ENCODE results near the gene CDH2. TPM values are rescaled to one million over a fixed set of nuclear protein-coding genes. Genes with fewer than 3 reads are reported as not detected.

CDH2 gene
- total and polyA plus RNA-seq, 7 experiments from 2014 or later, result 0.05 to 0.45 (median 0.19) TPM; not detected in 2

DNA sequence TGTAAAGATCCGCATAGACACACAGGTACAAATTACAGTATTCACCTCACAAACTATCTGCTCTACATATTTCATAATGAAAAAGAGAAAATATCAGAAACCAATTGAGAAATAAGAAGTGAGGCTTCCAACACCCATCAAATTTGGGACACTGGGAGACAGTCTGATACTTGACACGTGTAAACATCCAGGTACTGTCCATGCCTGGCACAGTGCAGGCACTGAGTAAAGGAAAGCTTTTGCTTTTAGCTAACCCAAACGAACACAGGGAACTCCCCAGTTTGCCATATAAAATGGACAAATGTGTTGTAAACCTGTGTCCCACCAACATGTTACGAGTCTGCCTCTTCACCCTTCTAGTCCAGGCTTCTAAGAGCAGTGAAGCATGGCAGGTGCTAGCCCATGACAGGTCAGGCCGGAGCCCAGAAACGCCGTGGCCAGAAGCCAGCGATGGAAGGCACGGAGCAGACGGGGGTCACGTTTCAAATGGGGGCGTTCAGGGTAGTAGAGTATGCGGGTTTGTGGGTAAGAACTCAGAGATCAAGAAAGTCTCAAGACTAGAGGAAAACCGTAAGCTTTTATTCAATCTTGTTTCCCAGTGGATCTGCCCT lies 27.0 kb downstream of the CDH2 start:
- no peaks in the 10 kb centered on the region for H3K36me3 ChIP-seq (ENCODE audit: control insufficient read depth in 2 of 3, insufficient read depth in 3 of 3, low read length in 3 of 3)
- Mint-ChIP-seq H3K27ac (no peak overlapping the region), H3K4me3 (no peak overlapping the region), H3K9me3 (peaks cover 0 to 20% (median 4%) of the 10 kb centered on the region in 11 donors), H3K4me1 (peaks cover 0 to 2% (median 0%) of the 10 kb centered on the region in 7 donors), H3K27me3 (no peaks in the 10 kb centered on the region), H3K36me3 (no peaks in the 10 kb centered on the region)
- no peaks in the 10 kb centered on the region for H3K27me3 ChIP-seq (ENCODE audit: control insufficient read depth in 2 of 2, insufficient read depth in 2 of 2, low read length in 2 of 2)
- ChIA-PET POLR2A (no interaction called here), CTCF (no interaction called here)
- no peaks in the 10 kb centered on the region for H3K9me3 ChIP-seq (ENCODE audit: control insufficient read depth in 2 of 3, low read length in 3 of 3)
- ATAC-seq (no peak), DNase-seq (no peak)
- H3K4me3 ChIP-seq (ENCODE audit: low read length), result no peak overlapping the region
- intact Hi-C loops (cut with micrococcal nuclease), result no loop called here
- no peak overlapping the region for H3K27ac ChIP-seq (ENCODE audit: low read depth, low read length)
- no peaks in the 10 kb centered on the region for H3K4me1 ChIP-seq (ENCODE audit: control insufficient read depth in 2 of 2, insufficient read depth in 2 of 2, low read length in 2 of 2)

DNA sequence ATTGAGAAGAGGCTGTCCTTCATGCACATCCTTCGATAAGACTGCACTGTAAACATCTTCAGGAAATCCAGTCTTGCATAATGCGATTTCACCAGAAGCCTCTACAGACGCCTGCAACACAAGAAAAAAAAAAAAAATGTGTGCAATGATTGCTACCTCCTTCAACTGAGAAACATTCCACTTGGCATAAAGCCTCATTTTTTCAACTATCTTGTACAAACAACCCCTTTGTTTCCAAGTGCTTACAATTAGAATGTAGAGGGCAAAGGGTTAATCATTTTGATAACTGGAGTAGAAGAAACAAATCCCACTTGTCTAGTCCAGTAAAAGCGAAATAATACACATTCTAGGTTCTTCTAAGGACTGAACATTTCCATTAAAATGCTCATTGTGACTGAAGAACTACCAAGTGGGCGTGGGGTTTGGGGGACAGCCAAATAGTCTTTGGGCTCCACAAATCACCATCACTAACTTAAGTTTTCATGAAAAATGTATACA lies 29.2 kb downstream of the CDH2 start:
- H3K4me1 Mint-ChIP-seq, result peaks cover 0 to 2% (median 0%) of the 10 kb centered on the region in 7 donors
- Histone ChIP-seq H3K4me3 (ENCODE audit: low read length) (no peak overlapping the region), H3K9me3 (ENCODE audit: control insufficient read depth in 2 of 3, low read length in 3 of 3) (no peaks in the 10 kb centered on the region), H3K27me3 (ENCODE audit: control insufficient read depth in 2 of 2, insufficient read depth in 2 of 2, low read length in 2 of 2) (no peaks in the 10 kb centered on the region), H3K36me3 (ENCODE audit: control insufficient read depth in 2 of 3, insufficient read depth in 3 of 3, low read length in 3 of 3) (no peaks in the 10 kb centered on the region), H3K4me1 (ENCODE audit: control insufficient read depth in 2 of 2, insufficient read depth in 2 of 2, low read length in 2 of 2) (no peaks in the 10 kb centered on the region), H3K27ac (ENCODE audit: low read depth, low read length) (no peak overlapping the region)
- no peak overlapping the region for H3K27ac Mint-ChIP-seq
- POLR2A ChIA-PET, result no interaction called here
- H3K27me3 Mint-ChIP-seq, result no peaks in the 10 kb centered on the region
- CTCF ChIA-PET, result no interaction called here
- ATAC-seq (no peak), DNase-seq (no peak)
- intact Hi-C loops (cut with micrococcal nuclease), result no loop called here
- H3K36me3 Mint-ChIP-seq, result no peaks in the 10 kb centered on the region
- peaks cover 0 to 13% (median 2%) of the 10 kb centered on the region in 11 donors for H3K9me3 Mint-ChIP-seq
- no peak overlapping the region for H3K4me3 Mint-ChIP-seq

DNA sequence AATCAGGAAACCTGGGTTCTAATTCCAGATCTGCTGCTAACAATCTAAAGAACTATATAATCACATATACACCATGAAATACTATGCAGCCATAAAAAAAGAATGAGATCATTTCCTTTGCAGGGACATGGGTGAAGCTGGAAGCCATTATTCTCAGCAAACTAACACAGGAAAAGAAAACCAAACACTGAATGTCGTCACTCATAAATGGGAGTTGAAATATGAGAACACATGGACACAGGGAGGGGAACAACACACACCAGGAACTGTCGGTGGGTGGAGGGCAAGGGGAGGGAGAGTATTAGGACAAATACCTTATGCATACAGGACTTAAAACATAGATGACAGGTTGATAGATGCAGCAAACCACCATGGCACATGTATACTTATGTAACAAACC lies 33.2 kb downstream of the CDH2 start:
- Histone ChIP-seq H3K27me3 (ENCODE audit: control insufficient read depth in 2 of 2, insufficient read depth in 2 of 2, low read length in 2 of 2) (no peaks in the 10 kb centered on the region), H3K4me3 (ENCODE audit: low read length) (no peak overlapping the region), H3K27ac (ENCODE audit: low read depth, low read length) (no peak overlapping the region), H3K36me3 (ENCODE audit: control insufficient read depth in 2 of 3, insufficient read depth in 3 of 3, low read length in 3 of 3) (no peaks in the 10 kb centered on the region), H3K9me3 (ENCODE audit: control insufficient read depth in 2 of 3, low read length in 3 of 3) (no peaks in the 10 kb centered on the region), H3K4me1 (ENCODE audit: control insufficient read depth in 2 of 2, insufficient read depth in 2 of 2, low read length in 2 of 2) (no peaks in the 10 kb centered on the region)
- peaks cover 0 to 22% (median 6%) of the 10 kb centered on the region in 11 donors for H3K9me3 Mint-ChIP-seq
- H3K4me1 Mint-ChIP-seq, result no peaks in the 10 kb centered on the region
- no peaks in the 10 kb centered on the region for H3K27me3 Mint-ChIP-seq
- ChIA-PET POLR2A (no interaction called here), CTCF (interaction anchor here (0.6 kb wide), 1 partner anchor 72 kb away, joined by 6 read pairs; no protein-coding TSS in a partner anchor)
- H3K4me3 Mint-ChIP-seq, result no peak overlapping the region
- intact Hi-C loops (cut with micrococcal nuclease), result no loop called here
- H3K27ac Mint-ChIP-seq, result no peak overlapping the region
- DNase-seq (no peak), ATAC-seq (no peak)
- no peaks in the 10 kb centered on the region for H3K36me3 Mint-ChIP-seq

DNA sequence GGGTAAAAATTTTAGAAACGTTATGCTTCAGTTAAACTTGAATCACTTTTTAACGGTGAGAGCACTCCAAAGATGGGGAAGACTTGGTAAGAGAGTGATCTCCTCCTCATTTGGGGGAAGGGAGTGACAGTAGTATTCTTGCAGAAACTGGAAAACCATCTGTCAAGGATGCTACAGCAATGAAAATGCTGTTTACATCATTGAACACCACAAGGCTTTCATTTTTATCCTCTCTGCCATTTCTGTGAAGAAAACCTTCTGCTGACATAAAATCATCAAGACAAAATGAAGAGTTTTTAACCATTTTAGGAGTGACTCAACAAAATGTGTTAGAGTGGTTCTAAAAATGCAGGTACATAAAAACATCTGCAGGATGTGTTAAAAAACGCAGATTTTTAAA lies 38.1 kb downstream of the CDH2 start:
- Mint-ChIP-seq H3K36me3 (no peaks in the 10 kb centered on the region), H3K4me3 (no peak overlapping the region), H3K27ac (no peak overlapping the region), H3K4me1 (peaks cover 0 to 3% (median 0%) of the 10 kb centered on the region in 7 donors), H3K9me3 (peaks cover 0 to 22% (median 8%) of the 10 kb centered on the region in 11 donors), H3K27me3 (no peaks in the 10 kb centered on the region)
- Histone ChIP-seq H3K4me3 (ENCODE audit: low read length) (no peak overlapping the region), H3K4me1 (ENCODE audit: control insufficient read depth in 2 of 2, insufficient read depth in 2 of 2, low read length in 2 of 2) (no peaks in the 10 kb centered on the region), H3K36me3 (ENCODE audit: control insufficient read depth in 2 of 3, insufficient read depth in 3 of 3, low read length in 3 of 3) (no peaks in the 10 kb centered on the region), H3K27me3 (ENCODE audit: control insufficient read depth in 2 of 2, insufficient read depth in 2 of 2, low read length in 2 of 2) (no peaks in the 10 kb centered on the region), H3K9me3 (ENCODE audit: control insufficient read depth in 2 of 3, low read length in 3 of 3) (no peaks in the 10 kb centered on the region), H3K27ac (ENCODE audit: low read depth, low read length) (no peak overlapping the region)
- POLR2A ChIA-PET, result no interaction called here
- intact Hi-C loops (cut with micrococcal nuclease), result no loop called here
- no peak for ATAC-seq
- CTCF ChIA-PET, result no interaction called here
- DNase-seq, result no peak

DNA sequence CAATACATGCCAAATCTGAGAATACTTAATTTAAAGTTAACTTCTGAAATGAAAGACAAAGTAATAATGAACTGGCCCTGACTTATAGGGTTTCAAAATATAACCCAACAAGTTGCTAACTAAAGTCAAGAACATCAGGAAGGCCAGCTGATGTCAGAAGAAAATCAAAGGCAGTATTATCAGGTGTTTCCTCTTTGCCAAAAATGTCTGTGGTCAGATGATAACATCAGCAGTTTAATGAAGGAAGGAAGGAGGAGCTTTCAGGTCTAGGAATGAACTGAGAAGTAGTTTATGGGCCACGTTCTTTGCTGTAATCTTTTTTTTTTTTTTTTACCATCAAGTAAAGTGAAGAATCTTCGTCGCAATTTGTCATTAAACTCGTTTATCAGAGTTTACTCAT lies 40.9 kb downstream of the CDH2 start:
- Mint-ChIP-seq H3K36me3 (no peaks in the 10 kb centered on the region), H3K4me1 (peaks cover 0 to 3% (median 0%) of the 10 kb centered on the region in 7 donors), H3K4me3 (no peak overlapping the region), H3K27me3 (no peaks in the 10 kb centered on the region), H3K27ac (no peak overlapping the region), H3K9me3 (peaks cover 2 to 24% (median 7%) of the 10 kb centered on the region in 11 donors)
- no peaks in the 10 kb centered on the region for H3K4me1 ChIP-seq (ENCODE audit: control insufficient read depth in 2 of 2, insufficient read depth in 2 of 2, low read length in 2 of 2)
- CTCF ChIA-PET, result no interaction called here
- no peak overlapping the region for H3K4me3 ChIP-seq (ENCODE audit: low read length)
- no peak for DNase-seq
- H3K36me3 ChIP-seq (ENCODE audit: control insufficient read depth in 2 of 3, insufficient read depth in 3 of 3, low read length in 3 of 3), result no peaks in the 10 kb centered on the region
- intact Hi-C loops (cut with micrococcal nuclease), result no loop called here
- H3K9me3 ChIP-seq (ENCODE audit: control insufficient read depth in 2 of 3, low read length in 3 of 3), result no peaks in the 10 kb centered on the region
- H3K27ac ChIP-seq (ENCODE audit: low read depth, low read length), result no peak overlapping the region
- H3K27me3 ChIP-seq (ENCODE audit: control insufficient read depth in 2 of 2, insufficient read depth in 2 of 2, low read length in 2 of 2), result no peaks in the 10 kb centered on the region
- POLR2A ChIA-PET, result no interaction called here
- ATAC-seq, result no peak

DNA sequence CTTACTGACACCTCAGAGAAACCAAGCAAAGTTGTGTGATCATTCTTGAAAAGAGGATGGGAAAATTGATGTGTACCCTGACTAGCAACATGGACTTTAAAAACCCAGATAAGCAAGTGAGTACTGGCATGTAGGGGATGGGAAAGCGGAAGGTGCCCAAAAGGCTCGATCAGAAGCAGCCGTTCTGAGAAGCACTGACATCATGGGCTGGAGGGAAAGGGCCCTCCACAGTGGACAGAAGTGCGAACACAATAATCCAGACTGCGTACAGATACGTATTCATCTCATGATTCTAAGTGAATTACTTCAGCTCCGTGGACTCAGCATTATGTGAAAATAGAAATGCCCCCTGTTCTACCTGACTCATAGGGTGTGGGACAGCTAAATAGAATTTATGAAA lies 42.2 kb downstream of the CDH2 start:
- peaks cover 0 to 22% (median 7%) of the 10 kb centered on the region in 11 donors for H3K9me3 Mint-ChIP-seq
- no peaks in the 10 kb centered on the region for H3K36me3 Mint-ChIP-seq
- ATAC-seq (no peak), DNase-seq (no peak)
- no peak overlapping the region for H3K4me3 Mint-ChIP-seq
- no peaks in the 10 kb centered on the region for H3K36me3 ChIP-seq (ENCODE audit: control insufficient read depth in 2 of 3, insufficient read depth in 3 of 3, low read length in 3 of 3)
- no peaks in the 10 kb centered on the region for H3K9me3 ChIP-seq (ENCODE audit: control insufficient read depth in 2 of 3, low read length in 3 of 3)
- ChIA-PET CTCF (interaction anchor here (0.7 kb wide), 1 partner anchor 707 kb away, joined by 3 read pairs; no protein-coding TSS in a partner anchor), POLR2A (no interaction called here)
- H3K4me3 ChIP-seq (ENCODE audit: low read length), result no peak overlapping the region
- no peak overlapping the region for H3K27ac ChIP-seq (ENCODE audit: low read depth, low read length)
- H3K27ac Mint-ChIP-seq, result no peak overlapping the region
- no peaks in the 10 kb centered on the region for H3K27me3 ChIP-seq (ENCODE audit: control insufficient read depth in 2 of 2, insufficient read depth in 2 of 2, low read length in 2 of 2)
- intact Hi-C loops (cut with micrococcal nuclease), result no loop called here
- peaks cover 0 to 5% (median 0%) of the 10 kb centered on the region in 7 donors for H3K4me1 Mint-ChIP-seq
- no peaks in the 10 kb centered on the region for H3K4me1 ChIP-seq (ENCODE audit: control insufficient read depth in 2 of 2, insufficient read depth in 2 of 2, low read length in 2 of 2)
- no peaks in the 10 kb centered on the region for H3K27me3 Mint-ChIP-seq

DNA sequence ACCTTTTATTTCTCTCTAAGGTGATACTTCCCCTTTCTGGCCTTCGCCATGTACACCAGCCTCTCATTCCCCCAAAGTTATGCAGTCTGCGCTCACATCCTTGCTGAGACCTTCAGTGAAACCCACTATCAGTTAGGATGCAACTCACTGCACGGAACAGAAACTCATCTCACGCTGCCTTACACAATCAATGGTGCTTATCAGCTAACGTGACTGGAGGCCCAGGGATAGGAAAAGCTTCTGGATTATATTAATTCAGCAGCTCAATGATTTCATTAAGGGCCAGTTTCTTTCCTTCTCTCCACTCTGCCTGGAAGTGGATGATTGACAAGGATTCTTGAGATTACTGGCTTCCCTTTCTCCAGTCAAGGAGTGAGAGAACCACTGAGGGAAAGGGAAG lies 44.8 kb downstream of the CDH2 start:
- Histone ChIP-seq H3K4me1 (ENCODE audit: control insufficient read depth in 2 of 2, insufficient read depth in 2 of 2, low read length in 2 of 2) (no peaks in the 10 kb centered on the region), H3K27ac (ENCODE audit: low read depth, low read length) (no peak overlapping the region), H3K9me3 (ENCODE audit: control insufficient read depth in 2 of 3, low read length in 3 of 3) (no peaks in the 10 kb centered on the region), H3K27me3 (ENCODE audit: control insufficient read depth in 2 of 2, insufficient read depth in 2 of 2, low read length in 2 of 2) (no peaks in the 10 kb centered on the region), H3K36me3 (ENCODE audit: control insufficient read depth in 2 of 3, insufficient read depth in 3 of 3, low read length in 3 of 3) (no peaks in the 10 kb centered on the region), H3K4me3 (ENCODE audit: low read length) (no peak overlapping the region)
- intact Hi-C loops (cut with micrococcal nuclease), result no loop called here
- ATAC-seq (no peak), DNase-seq (no peak)
- no peak overlapping the region for H3K27ac Mint-ChIP-seq
- peaks cover 0 to 5% (median 0%) of the 10 kb centered on the region in 7 donors for H3K4me1 Mint-ChIP-seq
- H3K4me3 Mint-ChIP-seq, result no peak overlapping the region
- no peaks in the 10 kb centered on the region for H3K27me3 Mint-ChIP-seq
- POLR2A ChIA-PET, result no interaction called here
- CTCF ChIA-PET, result no interaction called here
- no peaks in the 10 kb centered on the region for H3K36me3 Mint-ChIP-seq
- peaks cover 0 to 10% (median 3%) of the 10 kb centered on the region in 11 donors for H3K9me3 Mint-ChIP-seq

Measured in naive thymus-derived CD4-positive, alpha-beta T cell (primary cell).